Right cardiac atrium (tissue), 5 donors: ENCODE results near the gene UMAD1. TPM values are rescaled to one million over a fixed set of nuclear protein-coding genes. Genes with fewer than 3 reads are reported as not detected.

ENCODE experiments used
- ATAC-seq, 2 donors: fragments of 200-7000 bp; cut with Tn5 transposase; one replicate each; pipeline versions ENCODE4 v1.8.0 to v1.9.1; 2020; ENCODE audit warnings: moderate library complexity in 2 of 2, mild to moderate bottlenecking in 1 of 2
- DNase-seq, 3 donors: peaks; one replicate each; pipeline ENCODE4 v3.0.0-alpha.2; 2020
- H3K27ac ChIP-seq: one replicate; pipeline ENCODE4 v1.5.1; 2013; ENCODE audit warnings: mild to moderate bottlenecking, low read length, control low read depth, moderate library complexity
- H3K27me3 ChIP-seq: one replicate; pipeline ENCODE4 v1.6.1; 2013; ENCODE audit not compliant: control insufficient read depth, insufficient read depth
- H3K4me1 ChIP-seq: one replicate; pipeline ENCODE4 v1.6.1; 2013; ENCODE audit warnings: low read length; ENCODE audit not compliant: control insufficient read depth, insufficient read depth
- H3K4me3 ChIP-seq: one replicate; pipeline ENCODE4 v1.5.1; 2013; ENCODE audit warnings: low read length, control low read depth
- H3K9me3 ChIP-seq: one replicate; pipeline ENCODE4 v1.6.1; 2013; ENCODE audit warnings: low read length; ENCODE audit not compliant: control insufficient read depth
- WGBS: extraction: QIAGEN DNeasy Blood & Tissue Kit; methylation state at CpG from one replicate; pipeline ENCODE4 v1.1.7; 2013; 5-methylcytosine and 5-hydroxymethylcytosine counted together
- intact Hi-C, 4 donors: fragments of 100-400 bp; cut with DNase I; formaldehyde crosslinking; loops; one replicate each; pipeline versions ENCODE4 v1.11.0 to v1.14.0; 2022 to 2023
- polyA plus RNA-seq: library from polyadenylated mRNA; stranded (reverse); fragments of 200-250 nt; gene quantifications from one replicate; pipeline ENCODE4 v1.2.3, GENCODE V29; 2013
- total RNA-seq, 4 donors: library from RNA; stranded (reverse); fragmentation: NEBNext Ultra II Directional; extraction: Animal tissue kit (Norgen Biotek cat#: 25700); gene quantifications; one replicate each; pipeline ENCODE4 v1.2.1, GENCODE V29; 2021
- donor health status: healthy with polysubstance abuse.
- donor health status: DM: no; HTN: yes; CAD: no.
- donor health status: DM: no; HTN: no; CAD: no.
- donor health status: DM: no; HTN: yes; CAD: no; lungs with severe emphysema.
- donor health status: DM: yes; HTN: yes; CAD: no.

The UMAD1 gene
- total and polyA plus RNA-seq, 5 donors = 8.0 to 14.6 (median 12.8) TPM

DNA sequence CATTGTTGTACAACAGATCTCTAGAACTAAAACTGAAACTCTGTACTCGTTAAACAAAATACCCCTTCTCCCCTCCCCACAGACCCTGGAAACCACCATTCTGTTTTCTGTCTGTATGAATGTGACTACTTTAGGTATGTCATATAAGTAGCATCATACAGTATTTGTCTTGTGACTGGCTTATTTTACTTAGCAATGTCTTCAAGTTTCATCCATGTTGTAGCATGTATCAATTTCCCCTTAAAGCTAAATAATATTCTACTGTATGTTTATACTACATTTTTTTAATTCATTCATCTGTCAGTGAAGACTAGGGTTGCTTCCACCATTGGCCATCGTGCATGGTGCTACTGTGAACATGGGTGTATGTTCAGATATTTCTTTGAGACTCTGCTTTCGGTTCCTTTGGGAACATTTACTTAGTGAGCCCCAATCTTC is 149.0 kb downstream of the UMAD1 start:
- ATAC-seq (no peak), DNase-seq (no peak)
- no peaks in the 10 kb centered on the region for H3K27me3 ChIP-seq
- intact Hi-C loops = no loop called here
- no peak overlapping the region for H3K4me3 ChIP-seq
- no peaks in the 10 kb centered on the region for H3K9me3 ChIP-seq
- H3K27ac ChIP-seq = no peak overlapping the region
- peaks cover 2% of the 10 kb centered on the region for H3K4me1 ChIP-seq
- 89% methylated on average over 3 of the region's 3 CpGs for WGBS

- H3K4me3 ChIP-seq = no peak overlapping the region
- WGBS = 86% methylated on average over 6 of the region's 6 CpGs
- ATAC-seq (no peak), DNase-seq (no peak)
- peaks cover 2% of the 10 kb centered on the region for H3K4me1 ChIP-seq
- intact Hi-C loops = no loop called here
- H3K27ac ChIP-seq = no peak overlapping the region
- H3K9me3 ChIP-seq = no peaks in the 10 kb centered on the region
- H3K27me3 ChIP-seq = no peaks in the 10 kb centered on the region
Measured at GRCh38 chr7:7790041-7790741, 149.6 kb downstream of the UMAD1 start.

DNA sequence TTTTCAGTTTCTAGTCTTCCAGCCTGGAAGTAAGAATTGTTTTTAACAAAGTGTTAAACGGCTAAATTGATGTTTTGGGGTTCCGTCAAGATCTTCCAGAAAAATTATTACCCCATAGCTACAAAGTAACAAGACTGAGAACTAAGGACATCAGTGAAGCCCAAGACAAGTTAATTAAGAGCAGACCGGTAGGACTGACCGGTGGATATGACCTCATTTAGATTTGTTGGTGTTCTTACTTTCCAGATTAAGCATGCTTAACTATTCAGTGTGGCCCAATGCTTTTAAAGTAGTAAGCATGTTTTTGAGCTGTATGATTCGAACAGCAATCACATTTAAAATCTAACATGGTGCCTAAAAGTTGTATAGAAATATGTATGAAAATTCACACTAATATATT is 151.0 kb downstream of the UMAD1 start:
- H3K4me1 ChIP-seq = peaks cover 2% of the 10 kb centered on the region
- no peak for DNase-seq
- no peaks in the 10 kb centered on the region for H3K27me3 ChIP-seq
- 81% methylated on average over 5 of the region's 5 CpGs for whole genome bisulfite sequencing
- no peak overlapping the region for H3K4me3 ChIP-seq
- H3K27ac ChIP-seq = no peak overlapping the region
- ATAC-seq = no peak
- intact Hi-C loops = no loop called here
- H3K9me3 ChIP-seq = no peaks in the 10 kb centered on the region

- intact Hi-C loops = no loop called here
- Histone ChIP-seq H3K27ac (no peak overlapping the region), H3K27me3 (no peaks in the 10 kb centered on the region), H3K4me1 (peaks cover 2% of the 10 kb centered on the region), H3K9me3 (no peaks in the 10 kb centered on the region), H3K4me3 (no peak overlapping the region)
- ATAC-seq (no peak), DNase-seq (no peak)
- WGBS = 91% methylated on average over 1 of the region's 1 CpG
Measured at GRCh38 chr7:7792056-7792455, 151.5 kb downstream of the UMAD1 start.

DNA sequence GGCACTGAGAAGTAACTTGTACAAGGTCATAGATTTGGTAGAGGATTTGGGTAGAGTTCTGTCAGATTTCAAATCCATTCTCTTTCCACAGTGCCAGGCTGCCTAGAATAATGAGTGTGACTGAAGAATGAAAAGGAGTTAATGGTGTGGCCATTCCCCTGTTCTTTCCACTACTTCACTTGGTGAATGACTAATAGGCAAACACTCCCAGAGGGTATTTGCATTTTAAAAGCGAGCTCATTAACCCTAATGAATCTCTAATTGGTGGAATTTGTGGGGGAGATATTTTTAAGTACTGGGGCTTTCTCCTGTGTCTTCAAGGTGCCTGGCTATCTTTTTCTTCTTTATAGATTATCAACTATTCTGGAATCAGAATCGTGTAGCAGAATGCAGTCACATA is 152.7 kb downstream of the UMAD1 start:
- ATAC-seq = no peak
- WGBS = 80% methylated on average over 2 of the region's 2 CpGs

GRCh38 chr7:7793921-7794320 is 153.4 kb downstream of the UMAD1 start:
- DNase-seq (no peak), ATAC-seq (no peak)
- H3K27me3 ChIP-seq = no peaks in the 10 kb centered on the region
- 80% methylated on average over 1 of the region's 1 CpG for WGBS
- H3K4me1 ChIP-seq = peaks cover 2% of the 10 kb centered on the region
- intact Hi-C loops = no loop called here
- no peaks in the 10 kb centered on the region for H3K9me3 ChIP-seq
- no peak overlapping the region for H3K27ac ChIP-seq
- no peak overlapping the region for H3K4me3 ChIP-seq

More for the DNA sequence above, 152.7 kb downstream of the UMAD1 start:
- intact Hi-C loops = no loop called here
- Histone ChIP-seq H3K4me1 (peaks cover 2% of the 10 kb centered on the region), H3K4me3 (no peak overlapping the region), H3K9me3 (no peaks in the 10 kb centered on the region), H3K27me3 (no peaks in the 10 kb centered on the region), H3K27ac (no peak overlapping the region)
- no peak for DNase-seq

- no peaks in the 10 kb centered on the region for H3K27me3 ChIP-seq
- 91% methylated on average over 2 of the region's 2 CpGs for WGBS
- peaks cover 2% of the 10 kb centered on the region for H3K4me1 ChIP-seq
- intact Hi-C loops = no loop called here
- ATAC-seq = no peak
- H3K9me3 ChIP-seq = no peaks in the 10 kb centered on the region
- DNase-seq = no peak
- no peak overlapping the region for H3K4me3 ChIP-seq
- H3K27ac ChIP-seq = no peak overlapping the region
Measured at GRCh38 chr7:7795203-7795602, 154.7 kb downstream of the UMAD1 start.

GRCh38 chr7:7795630-7796121 is 155.1 kb downstream of the UMAD1 start:
- ATAC-seq (no peak), DNase-seq (no peak)
- WGBS = 71% methylated on average over 1 of the region's 1 CpG
- intact Hi-C loops = no loop called here
- Histone ChIP-seq H3K4me3 (no peak overlapping the region), H3K27me3 (no peaks in the 10 kb centered on the region), H3K4me1 (peaks cover 2% of the 10 kb centered on the region), H3K27ac (no peak overlapping the region), H3K9me3 (no peaks in the 10 kb centered on the region)

GRCh38 chr7:7798510-7798909 is 158.0 kb downstream of the UMAD1 start:
- no peaks in the 10 kb centered on the region for H3K27me3 ChIP-seq
- ATAC-seq (no peak), DNase-seq (no peak)
- no peak overlapping the region for H3K4me3 ChIP-seq
- WGBS = 45% methylated on average over 1 of the region's 1 CpG
- intact Hi-C loops = no loop called here
- H3K9me3 ChIP-seq = no peaks in the 10 kb centered on the region
- H3K4me1 ChIP-seq = peaks cover 2% of the 10 kb centered on the region
- no peak overlapping the region for H3K27ac ChIP-seq

DNA sequence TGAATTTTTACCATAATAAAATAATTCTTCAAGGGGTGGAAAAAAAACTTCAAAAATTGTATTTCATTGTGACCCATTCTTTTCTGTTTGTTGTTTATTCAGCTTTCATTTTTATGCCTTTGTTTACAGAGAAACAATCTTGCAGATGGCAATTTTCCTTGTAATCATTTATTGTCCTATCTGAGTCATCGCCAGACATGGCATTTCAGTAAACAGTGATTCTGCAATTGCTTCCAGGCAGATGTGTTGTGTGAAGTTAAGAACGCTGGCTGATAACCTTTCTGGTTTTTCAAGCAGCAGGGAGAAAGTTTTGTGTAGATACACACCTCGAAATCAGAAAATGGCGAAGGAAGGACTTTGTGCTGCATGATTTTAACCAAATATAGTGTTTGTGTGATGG is 158.6 kb downstream of the UMAD1 start:
- intact Hi-C loops = no loop called here
- 61% methylated on average over 4 of the region's 4 CpGs for WGBS

GRCh38 chr7:7802531-7802930 is 162.0 kb downstream of the UMAD1 start:
- ATAC-seq (no peak), DNase-seq (no peak)
- H3K4me1 ChIP-seq = no peaks in the 10 kb centered on the region
- H3K27me3 ChIP-seq = no peaks in the 10 kb centered on the region
- over 99% methylated on average over 2 of the region's 2 CpGs for WGBS
- H3K27ac ChIP-seq = no peak overlapping the region
- no peak overlapping the region for H3K4me3 ChIP-seq
- intact Hi-C loops = no loop called here
- no peaks in the 10 kb centered on the region for H3K9me3 ChIP-seq

More for the DNA sequence above, 158.6 kb downstream of the UMAD1 start:
- peaks cover under 1% of the 10 kb centered on the region for H3K4me1 ChIP-seq
- no peak overlapping the region for H3K27ac ChIP-seq
- ATAC-seq (no peak), DNase-seq (no peak)
- H3K4me3 ChIP-seq = no peak overlapping the region
- H3K27me3 ChIP-seq = no peaks in the 10 kb centered on the region
- H3K9me3 ChIP-seq = no peaks in the 10 kb centered on the region
